SU-DHL-6 (cell line): ENCODE data around the gene STK11.

Source experiments
- EZH2phosphoT487 ChIP-seq: fragments of 200-600 bp; sonication (generic), shearing (Covaris generic); conservative IDR thresholded peaks from 2 replicates; pipeline ENCODE4 v1.6.1; 2018; ENCODE audit warnings: mild to moderate bottlenecking, antibody characterized with exemption, low read length, moderate library complexity, mixed read lengths
- TF ChIP-seq, protein P1 (sequence below): fragments of 200-600 bp; sonication (generic); IDR thresholded peaks from one replicate; pipeline ENCODE4 v1.5.1; 2017; ENCODE audit warnings: antibody characterized with exemption, mild to moderate bottlenecking, low read length, moderate library complexity; ENCODE audit not compliant: insufficient read depth, poor library complexity, severe bottlenecking

GRCh38 chr19:1227304-1228054, 21.9 kb downstream of the STK11 start:
- TF ChIP-seq, protein P1, sequence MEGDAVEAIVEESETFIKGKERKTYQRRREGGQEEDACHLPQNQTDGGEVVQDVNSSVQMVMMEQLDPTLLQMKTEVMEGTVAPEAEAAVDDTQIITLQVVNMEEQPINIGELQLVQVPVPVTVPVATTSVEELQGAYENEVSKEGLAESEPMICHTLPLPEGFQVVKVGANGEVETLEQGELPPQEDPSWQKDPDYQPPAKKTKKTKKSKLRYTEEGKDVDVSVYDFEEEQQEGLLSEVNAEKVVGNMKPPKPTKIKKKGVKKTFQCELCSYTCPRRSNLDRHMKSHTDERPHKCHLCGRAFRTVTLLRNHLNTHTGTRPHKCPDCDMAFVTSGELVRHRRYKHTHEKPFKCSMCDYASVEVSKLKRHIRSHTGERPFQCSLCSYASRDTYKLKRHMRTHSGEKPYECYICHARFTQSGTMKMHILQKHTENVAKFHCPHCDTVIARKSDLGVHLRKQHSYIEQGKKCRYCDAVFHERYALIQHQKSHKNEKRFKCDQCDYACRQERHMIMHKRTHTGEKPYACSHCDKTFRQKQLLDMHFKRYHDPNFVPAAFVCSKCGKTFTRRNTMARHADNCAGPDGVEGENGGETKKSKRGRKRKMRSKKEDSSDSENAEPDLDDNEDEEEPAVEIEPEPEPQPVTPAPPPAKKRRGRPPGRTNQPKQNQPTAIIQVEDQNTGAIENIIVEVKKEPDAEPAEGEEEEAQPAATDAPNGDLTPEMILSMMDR: no peak
- TF ChIP-seq EZH2phosphoT487: no peak
